HepG2 (cell line): ENCODE data around the gene TDP2. TPM values are rescaled to one million over a fixed set of nuclear protein-coding genes. Genes with fewer than 3 reads are reported as not detected.

ENCODE experiments used
- ARNT2 ChIP-seq: sonication (generic); formaldehyde crosslinking; IDR thresholded peaks from 2 replicates; pipeline ENCODE4 v1.8.0; 2022; ENCODE audit warnings: mild to moderate bottlenecking, low read depth, missing genetic modification reagents, moderate library complexity
- BRCA1 ChIP-seq: sonication (generic); formaldehyde crosslinking; IDR thresholded peaks from 2 replicates; pipeline ENCODE4 v1.4.0; 2020; ENCODE audit warnings: missing genetic modification reagents
- CREB1 ChIP-seq, 2 experiments: fragments of 450-650 bp in 1 of 2; IDR thresholded peaks; 2 replicates each; pipeline ENCODE4 v1.6.1; 2016 to 2017; ENCODE audit warnings: control low read depth in 1 of 2, mild to moderate bottlenecking in 1 of 2, missing compliant biosample characterization in 1 of 2, missing genetic modification characterization in 1 of 2
- DMTF1 ChIP-seq: sonication (generic); formaldehyde crosslinking; IDR thresholded peaks from 2 replicates; pipeline ENCODE4 v1.4.0; 2020; ENCODE audit warnings: mild to moderate bottlenecking, missing genetic modification reagents
- HDAC2 ChIP-seq: sonication (generic); formaldehyde crosslinking; IDR thresholded peaks from 2 replicates; pipeline ENCODE4 v1.4.0; 2020; ENCODE audit warnings: missing genetic modification reagents
- KDM3A ChIP-seq: IDR thresholded peaks from 2 replicates; pipeline ENCODE4 v1.6.1; 2018; ENCODE audit warnings: low read depth, missing compliant biosample characterization
- KLF16 ChIP-seq, 2 experiments: sonication (generic) in 1 of 2; formaldehyde crosslinking in 1 of 2; IDR thresholded peaks; 2 replicates each; pipeline versions ENCODE4 v1.6.1 to v1.8.0; 2016 to 2023; ENCODE audit warnings: missing genetic modification reagents in 2 of 2, missing compliant biosample characterization in 1 of 2
- RERE ChIP-seq: IDR thresholded peaks from 2 replicates; pipeline ENCODE4 v1.6.1; 2016; ENCODE audit warnings: low read depth, missing genetic modification reagents, missing compliant biosample characterization
- SMAD1 ChIP-seq: sonication (generic); formaldehyde crosslinking; IDR thresholded peaks from 2 replicates; pipeline ENCODE4 v1.4.0; 2020; ENCODE audit warnings: missing genetic modification reagents, low read depth, mild to moderate bottlenecking, borderline replicate concordance
- SNAPC2 ChIP-seq: sonication (generic); formaldehyde crosslinking; IDR thresholded peaks from 2 replicates; pipeline ENCODE4 v1.8.1; 2022; ENCODE audit warnings: mild to moderate bottlenecking, missing genetic modification reagents
- SP4 ChIP-seq: sonication (generic); formaldehyde crosslinking; IDR thresholded peaks from 2 replicates; pipeline ENCODE4 v1.8.1; 2023; ENCODE audit warnings: mild to moderate bottlenecking, missing genetic modification reagents
- TRAFD1 ChIP-seq: sonication (generic); formaldehyde crosslinking; IDR thresholded peaks from 2 replicates; pipeline ENCODE4 v1.5.1; 2020; ENCODE audit warnings: missing genetic modification reagents, mild to moderate bottlenecking, borderline replicate concordance
- ZKSCAN5 ChIP-seq: sonication (generic); formaldehyde crosslinking; IDR thresholded peaks from 2 replicates; pipeline ENCODE4 v1.5.1; 2020; ENCODE audit warnings: mild to moderate bottlenecking, missing genetic modification reagents
- ZNF251 ChIP-seq: sonication (generic); formaldehyde crosslinking; IDR thresholded peaks from 2 replicates; pipeline ENCODE4 v1.9.0; 2021; ENCODE audit warnings: mild to moderate bottlenecking, missing genetic modification reagents
- ZNF256 ChIP-seq: sonication (generic); formaldehyde crosslinking; conservative IDR thresholded peaks from 2 replicates; pipeline ENCODE4 v1.4.0; 2020; ENCODE audit warnings: missing genetic modification reagents
- ZNF530 ChIP-seq: sonication (generic); formaldehyde crosslinking; IDR thresholded peaks from 2 replicates; pipeline ENCODE4 v1.5.0; 2020; ENCODE audit warnings: low read depth, mild to moderate bottlenecking, missing genetic modification reagents
- ZNF567 ChIP-seq: sonication (generic); formaldehyde crosslinking; IDR thresholded peaks from 2 replicates; pipeline ENCODE4 v1.8.1; 2023; ENCODE audit warnings: mild to moderate bottlenecking, missing genetic modification reagents, borderline replicate concordance
- ZNF569 ChIP-seq: sonication (generic); formaldehyde crosslinking; IDR thresholded peaks from 2 replicates; pipeline ENCODE4 v1.5.0; 2020; ENCODE audit warnings: mild to moderate bottlenecking, missing genetic modification reagents, moderate library complexity, borderline replicate concordance
- ZNF670 ChIP-seq: sonication (generic); formaldehyde crosslinking; IDR thresholded peaks from 2 replicates; pipeline ENCODE4 v1.8.0; 2022; ENCODE audit warnings: mild to moderate bottlenecking, missing genetic modification reagents, borderline replicate concordance
- ZSCAN30 ChIP-seq: sonication (generic); formaldehyde crosslinking; IDR thresholded peaks from 2 replicates; pipeline ENCODE4 v1.5.0; 2020; ENCODE audit warnings: mild to moderate bottlenecking, missing genetic modification reagents
- polyA plus RNA-seq, 8 experiments: library from polyadenylated mRNA; depleted of rRNA in 3 of 8; stranded (reverse) in 7 of 8; unstranded in 1 of 8; fragments of >200 nt; fragmentation: Illumina TruSeq in 4 of 8; extraction: Trizol in 4 of 8; gene quantifications; 2 replicates each; pipeline versions ENCODE4 v1.2.1 to v1.2.3, GENCODE V29; 2011 to 2016; ENCODE audit warnings: low read depth in 4 of 8, missing spikeins in 1 of 8, mixed read lengths in 1 of 8; ENCODE audit not compliant: insufficient read depth in 1 of 8
- total RNA-seq, 5 experiments: library from RNA; depleted of rRNA; stranded (reverse); fragments of >200 nt; fragmentation: Illumina TruSeq; extraction: Trizol; gene quantifications; 2 replicates each; pipeline ENCODE4 v1.2.3, GENCODE V29; 2016; ENCODE audit warnings: low read depth in 1 of 5

TDP2 gene
- total and polyA plus RNA-seq, 2 of the 13 experiments (the other 11 are each of a cell fraction or from before 2014, with no cell fraction given): 30.5 to 42.6 TPM

- TF ChIP-seq TRAFD1 (CRISPR knock-in tag) (0 out of 2 replicates have a peak, but pooled peaks have one; percentile 17), ARNT2 (CRISPR knock-in tag) (no peak), DMTF1 (CRISPR knock-in tag) (peak; percentile 63; the same call in 1 of the 2 replicates), RERE (no peak), KLF16 (CRISPR knock-in tag; IDR thresholded peaks at IDR 0.05) (no peak), KDM3A (CRISPR knock-in tag) (0 out of 2 replicates have a peak, but pooled peaks have one; percentile 6), ZNF670 (CRISPR knock-in tag) (no peak), ZKSCAN5 (peak; percentile 16; the same call in 1 of the 2 replicates), ZNF530 (0 out of 2 replicates have a peak, but pooled peaks have one; percentile 51), SNAPC2 (CRISPR knock-in tag) (no peak), BRCA1 (CRISPR knock-in tag) (0 out of 2 replicates have a peak, but pooled peaks have one; percentile 12), ZSCAN30 (CRISPR knock-in tag) (0 out of 2 replicates have a peak, but pooled peaks have one; percentile 25), ZNF569 (0 out of 2 replicates have a peak, but pooled peaks have one; percentile 3), ZNF256 (CRISPR knock-in tag) (no peak), CREB1 (IDR thresholded peaks at IDR 0.05) (no peak), CREB1 (CRISPR knock-in tag; IDR thresholded peaks at IDR 0.05) (no peak), SMAD1 (CRISPR knock-in tag) (no peak), ZNF251 (no peak), ZNF567 (CRISPR knock-in tag) (0 out of 2 replicates have a peak, but pooled peaks have one; percentile 53), SP4 (CRISPR knock-in tag) (no peak), HDAC2 (CRISPR knock-in tag) (no peak)
Observed at GRCh38 chr6:24666097-24666640, 530 bp downstream of the TDP2 start (continued).
